CD1c-positive myeloid dendritic cell (primary cell): ENCODE measurements around the gene ASMTL.
"Not testable (repeated sequence)": the region's sequence is repeated elsewhere in the genome, so short reads cannot be mapped to it uniquely, and the experiment has no call there.

Experiments
- DNase-seq: peaks from one replicate; pipeline ENCODE4 v3.0.0-alpha.2; 2016; ENCODE audit errors: extremely low spot score

The ASMTL gene

GRCh38 chrX:1452516-1453394 lies at the start of gene ASMTL:
Gene ASMTL, minus strand, starts transcription at chrX:1452909. Its CDS starts 69 bp downstream, at chrX:1452840.
- peak; percentile 100 for DNase-seq

GRCh38 chrX:1502241-1502640 lies 49.5 kb upstream of the ASMTL start:
- DNase-seq: no peak

GRCh38 chrX:1500701-1501624 lies 48.3 kb upstream of the ASMTL start:
- DNase-seq: peak; percentile 39

- no peak for DNase-seq
Observed at GRCh38 chrX:1496076-1496475, 43.4 kb upstream of the ASMTL start.

- peak; percentile 67 for DNase-seq
Observed at GRCh38 chrX:1493877-1494510, 41.3 kb upstream of the ASMTL start.

- no peak for DNase-seq
Observed at GRCh38 chrX:1493412-1493811, 40.7 kb upstream of the ASMTL start.

GRCh38 chrX:1492421-1493012 lies 39.8 kb upstream of the ASMTL start:
- no peak for DNase-seq

GRCh38 chrX:1491851-1492349 lies 39.2 kb upstream of the ASMTL start:
- peak; percentile 25 for DNase-seq

- not testable (repeated sequence) for DNase-seq
Observed at GRCh38 chrX:1491248-1491647, 38.5 kb upstream of the ASMTL start.

GRCh38 chrX:1490723-1491122 lies 38.0 kb upstream of the ASMTL start:
- not testable (repeated sequence) for DNase-seq

- not testable (repeated sequence) for DNase-seq
Observed at GRCh38 chrX:1489354-1489753, 36.6 kb upstream of the ASMTL start.

- DNase-seq: no peak
Observed at GRCh38 chrX:1488745-1489144, 36.0 kb upstream of the ASMTL start.

GRCh38 chrX:1488141-1488540 lies 35.4 kb upstream of the ASMTL start:
- DNase-seq: no peak

- no peak for DNase-seq
Observed at GRCh38 chrX:1487401-1487800, 34.7 kb upstream of the ASMTL start.

- DNase-seq: no peak
Observed at GRCh38 chrX:1486749-1487361, 34.1 kb upstream of the ASMTL start.

GRCh38 chrX:1486177-1486576 lies 33.5 kb upstream of the ASMTL start:
- no peak for DNase-seq

GRCh38 chrX:1485033-1485432 lies 32.3 kb upstream of the ASMTL start:
- DNase-seq: no peak

- peak; percentile 50 for DNase-seq
Observed at GRCh38 chrX:1484638-1485019, 31.9 kb upstream of the ASMTL start.

GRCh38 chrX:1483843-1484637 lies 31.3 kb upstream of the ASMTL start:
- DNase-seq: no peak

- DNase-seq: not testable (repeated sequence)
Observed at GRCh38 chrX:1482530-1482928, 29.8 kb upstream of the ASMTL start.
